OCI-LY1 (cell line): ENCODE measurements around the gene STRA6.

ENCODE experiments used
- EZH2 ChIP-seq: fragments of 200-600 bp; sonication (generic), shearing (Covaris generic); IDR thresholded peaks from 2 replicates; pipeline ENCODE4 v1.8.0; 2017; ENCODE audit warnings: borderline replicate concordance, mixed run types, mild to moderate bottlenecking, antibody characterized with exemption, low read length, moderate library complexity, mixed read lengths
- TF ChIP-seq, protein P1 (sequence below): fragments of 200-600 bp; sonication (generic), shearing (Covaris generic); IDR thresholded peaks from 2 replicates; pipeline ENCODE4 v1.5.1; 2017; ENCODE audit warnings: mild to moderate bottlenecking, antibody characterized with exemption, low read length, moderate library complexity, mixed read lengths

GRCh38 chr15:74196175-74196574, 6.4 kb downstream of the STRA6 start:
- TF ChIP-seq, protein P1, sequence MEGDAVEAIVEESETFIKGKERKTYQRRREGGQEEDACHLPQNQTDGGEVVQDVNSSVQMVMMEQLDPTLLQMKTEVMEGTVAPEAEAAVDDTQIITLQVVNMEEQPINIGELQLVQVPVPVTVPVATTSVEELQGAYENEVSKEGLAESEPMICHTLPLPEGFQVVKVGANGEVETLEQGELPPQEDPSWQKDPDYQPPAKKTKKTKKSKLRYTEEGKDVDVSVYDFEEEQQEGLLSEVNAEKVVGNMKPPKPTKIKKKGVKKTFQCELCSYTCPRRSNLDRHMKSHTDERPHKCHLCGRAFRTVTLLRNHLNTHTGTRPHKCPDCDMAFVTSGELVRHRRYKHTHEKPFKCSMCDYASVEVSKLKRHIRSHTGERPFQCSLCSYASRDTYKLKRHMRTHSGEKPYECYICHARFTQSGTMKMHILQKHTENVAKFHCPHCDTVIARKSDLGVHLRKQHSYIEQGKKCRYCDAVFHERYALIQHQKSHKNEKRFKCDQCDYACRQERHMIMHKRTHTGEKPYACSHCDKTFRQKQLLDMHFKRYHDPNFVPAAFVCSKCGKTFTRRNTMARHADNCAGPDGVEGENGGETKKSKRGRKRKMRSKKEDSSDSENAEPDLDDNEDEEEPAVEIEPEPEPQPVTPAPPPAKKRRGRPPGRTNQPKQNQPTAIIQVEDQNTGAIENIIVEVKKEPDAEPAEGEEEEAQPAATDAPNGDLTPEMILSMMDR: no peak
- no peak for TF ChIP-seq EZH2
